Measurements from ENCODE around the gene CCDC171.

- no peak for TF ChIP-seq EZH2 (IDR thresholded peaks at IDR 0.05; ENCODE audit: low read depth)
- TF ChIP-seq, protein P1, sequence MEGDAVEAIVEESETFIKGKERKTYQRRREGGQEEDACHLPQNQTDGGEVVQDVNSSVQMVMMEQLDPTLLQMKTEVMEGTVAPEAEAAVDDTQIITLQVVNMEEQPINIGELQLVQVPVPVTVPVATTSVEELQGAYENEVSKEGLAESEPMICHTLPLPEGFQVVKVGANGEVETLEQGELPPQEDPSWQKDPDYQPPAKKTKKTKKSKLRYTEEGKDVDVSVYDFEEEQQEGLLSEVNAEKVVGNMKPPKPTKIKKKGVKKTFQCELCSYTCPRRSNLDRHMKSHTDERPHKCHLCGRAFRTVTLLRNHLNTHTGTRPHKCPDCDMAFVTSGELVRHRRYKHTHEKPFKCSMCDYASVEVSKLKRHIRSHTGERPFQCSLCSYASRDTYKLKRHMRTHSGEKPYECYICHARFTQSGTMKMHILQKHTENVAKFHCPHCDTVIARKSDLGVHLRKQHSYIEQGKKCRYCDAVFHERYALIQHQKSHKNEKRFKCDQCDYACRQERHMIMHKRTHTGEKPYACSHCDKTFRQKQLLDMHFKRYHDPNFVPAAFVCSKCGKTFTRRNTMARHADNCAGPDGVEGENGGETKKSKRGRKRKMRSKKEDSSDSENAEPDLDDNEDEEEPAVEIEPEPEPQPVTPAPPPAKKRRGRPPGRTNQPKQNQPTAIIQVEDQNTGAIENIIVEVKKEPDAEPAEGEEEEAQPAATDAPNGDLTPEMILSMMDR (conservative IDR thresholded peaks at IDR 0.05) = peak; percentile 41; the same call in 1 of the 2 replicates
Measured at GRCh38 chr9:15824310-15824709, 271.5 kb downstream of the CCDC171 start.

Measured in PC-9 (cell line).